GM12872 (cell line): ENCODE data around the gene MCTP2.

Experiments used
- TF ChIP-seq, protein P1 (sequence below): IDR thresholded peaks from 3 replicates; pipeline ENCODE4 v1.5.1; 2011; ENCODE audit warnings: low read depth, mild to moderate bottlenecking, low read length, moderate library complexity; ENCODE audit not compliant: insufficient read depth

Gene MCTP2

GRCh38 chr15:94478763-94479162, 247.4 kb downstream of the MCTP2 start:
- TF ChIP-seq, protein P1, sequence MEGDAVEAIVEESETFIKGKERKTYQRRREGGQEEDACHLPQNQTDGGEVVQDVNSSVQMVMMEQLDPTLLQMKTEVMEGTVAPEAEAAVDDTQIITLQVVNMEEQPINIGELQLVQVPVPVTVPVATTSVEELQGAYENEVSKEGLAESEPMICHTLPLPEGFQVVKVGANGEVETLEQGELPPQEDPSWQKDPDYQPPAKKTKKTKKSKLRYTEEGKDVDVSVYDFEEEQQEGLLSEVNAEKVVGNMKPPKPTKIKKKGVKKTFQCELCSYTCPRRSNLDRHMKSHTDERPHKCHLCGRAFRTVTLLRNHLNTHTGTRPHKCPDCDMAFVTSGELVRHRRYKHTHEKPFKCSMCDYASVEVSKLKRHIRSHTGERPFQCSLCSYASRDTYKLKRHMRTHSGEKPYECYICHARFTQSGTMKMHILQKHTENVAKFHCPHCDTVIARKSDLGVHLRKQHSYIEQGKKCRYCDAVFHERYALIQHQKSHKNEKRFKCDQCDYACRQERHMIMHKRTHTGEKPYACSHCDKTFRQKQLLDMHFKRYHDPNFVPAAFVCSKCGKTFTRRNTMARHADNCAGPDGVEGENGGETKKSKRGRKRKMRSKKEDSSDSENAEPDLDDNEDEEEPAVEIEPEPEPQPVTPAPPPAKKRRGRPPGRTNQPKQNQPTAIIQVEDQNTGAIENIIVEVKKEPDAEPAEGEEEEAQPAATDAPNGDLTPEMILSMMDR: no peak

GRCh38 chr15:94480289-94480834, 249.0 kb downstream of the MCTP2 start:
- TF ChIP-seq, protein P1: no peak

DNA sequence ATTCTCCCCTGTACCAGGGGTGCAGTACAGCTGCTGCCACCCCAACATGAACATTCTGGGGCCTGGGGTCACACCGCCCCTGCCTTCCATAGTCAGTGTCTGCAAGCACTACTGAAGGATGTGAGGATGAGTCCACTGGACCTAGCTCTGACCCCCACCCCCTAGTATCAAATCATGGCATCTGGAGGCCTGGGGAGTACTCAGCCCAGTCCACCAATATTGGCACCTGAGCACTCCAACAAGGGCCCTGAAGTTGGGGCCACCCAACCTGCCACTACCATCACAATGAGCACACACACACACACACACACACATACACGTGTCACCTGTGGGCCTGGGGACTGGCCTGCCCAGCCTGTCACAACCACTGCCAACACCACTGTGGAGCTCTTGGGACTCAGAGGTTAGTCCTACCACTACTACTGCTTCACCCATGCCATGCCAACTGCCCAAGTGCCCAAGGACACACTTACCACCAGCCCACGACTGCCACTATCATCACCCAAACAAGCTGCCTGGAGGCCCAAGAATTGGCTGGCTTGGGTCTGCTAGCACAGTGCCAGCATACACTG, 253.9 kb downstream of the MCTP2 start:
- TF ChIP-seq, protein P1: no peak

DNA sequence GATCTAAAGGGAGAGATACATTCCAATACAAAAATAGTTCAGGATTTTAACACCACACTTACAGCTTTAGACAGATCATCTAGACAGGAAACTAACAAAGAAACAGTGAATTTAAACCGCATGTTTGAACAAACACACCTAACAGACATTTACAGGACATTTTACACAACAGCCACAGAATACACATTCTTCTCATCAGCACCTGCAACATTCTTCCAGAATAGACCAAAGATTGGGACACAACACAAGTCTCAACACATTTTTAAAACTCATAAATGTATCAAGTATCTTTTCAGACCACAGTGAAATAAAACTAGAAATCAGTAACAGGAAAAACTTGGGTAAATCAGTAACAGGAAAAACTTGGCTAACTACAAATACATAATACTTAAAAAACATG, 256.3 kb downstream of the MCTP2 start:
- TF ChIP-seq, protein P1: no peak

- TF ChIP-seq, protein P1: no peak
Observed at GRCh38 chr15:94493176-94493575, 261.8 kb downstream of the MCTP2 start.

- TF ChIP-seq, protein P1: no peak
Observed at GRCh38 chr15:94494732-94495131, 263.4 kb downstream of the MCTP2 start.

DNA sequence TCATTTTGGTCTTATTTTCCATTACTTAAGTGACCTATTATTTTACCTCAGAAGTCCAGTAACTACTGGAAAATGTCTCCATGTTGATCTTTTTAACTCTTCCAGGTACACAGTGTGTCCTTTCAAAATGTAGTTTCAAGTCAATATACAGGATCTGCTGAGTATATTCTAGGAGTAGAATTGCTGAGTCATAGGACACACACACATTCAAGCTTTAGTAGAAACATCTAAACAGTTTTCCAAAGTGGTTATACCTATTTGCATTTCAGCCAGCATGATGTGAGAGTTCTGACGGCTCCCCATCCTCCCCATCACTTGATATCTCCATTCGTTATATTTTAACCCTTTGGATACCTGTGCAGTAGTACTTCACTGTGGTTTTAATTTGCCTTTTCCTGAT, 271.9 kb downstream of the MCTP2 start:
- TF ChIP-seq, protein P1: no peak
